Endothelial cell of umbilical vein (primary cell): Measurements from ENCODE around the gene RGS4. TPM values are rescaled to one million over a fixed set of nuclear protein-coding genes. Genes with fewer than 3 reads are reported as not detected.

Source experiments
- BruUV-seq: library from RNA; stranded (reverse); fragments of 400-500 nt; replicated peaks from 2 replicates; lab custom pipeline; 2021; lab: Mats Ljungman, UMichigan
- CTCF ChIA-PET: fragments of 300-600, 350-600 bp; sonication (Branson Sonifier 250); formaldehyde crosslinking; loops from one replicate; lab custom pipeline; 2021; ENCODE audit warnings: antibody characterized with exemption, inconsistent platforms; lab: Charles Lee
- POLR2A ChIA-PET: fragments of 300-600, 350-600 bp; sonication (Branson Sonifier 250); formaldehyde crosslinking; loops from one replicate; lab custom pipeline; 2021; ENCODE audit warnings: antibody characterized with exemption, inconsistent platforms; lab: Charles Lee
- DNase-seq: peaks from one replicate; pipeline ENCODE4 v3.0.0-alpha.2; 2011; ENCODE audit warnings: low read depth, low spot score
- FAIRE-seq: peaks from 2 replicates; lab custom pipeline; 2011; peaks lifted over from hg19 to GRCh38; lab: Jason Lieb, UNC
- H2AFZ ChIP-seq: 2 replicates; pipeline ENCODE4 v1.6.0; 2012; ENCODE audit warnings: low read depth, low read length, control low read depth, inconsistent platforms
- H3K27ac ChIP-seq: 2 replicates; pipeline ENCODE4 v1.5.1; 2011; ENCODE audit warnings: low read depth, mild to moderate bottlenecking, control low read depth, low read length, moderate library complexity; ENCODE audit not compliant: insufficient read depth
- H3K27me3 ChIP-seq, 2 experiments: 2 replicates each; pipeline versions ENCODE4 v1.6.0 to v1.6.1; 2011; ENCODE audit warnings: low read length in 2 of 2, mixed read lengths in 1 of 2; ENCODE audit not compliant: control insufficient read depth in 2 of 2, insufficient read depth in 2 of 2
- H3K36me3 ChIP-seq, 2 experiments: 2 replicates in 1 of 2; 3 replicates in 1 of 2; pipeline ENCODE4 v1.5.1; 2011; ENCODE audit warnings: low read length in 2 of 2, mild to moderate bottlenecking in 1 of 2, moderate library complexity in 1 of 2; ENCODE audit not compliant: control insufficient read depth in 2 of 2, insufficient read depth in 2 of 2; ENCODE audit errors: extremely low read depth in 1 of 2
- H3K4me1 ChIP-seq: 3 replicates; pipeline ENCODE4 v1.5.1; 2011; ENCODE audit warnings: mild to moderate bottlenecking, low read length; ENCODE audit not compliant: control insufficient read depth, insufficient read depth; ENCODE audit errors: extremely low read depth
- H3K4me2 ChIP-seq: 2 replicates; pipeline ENCODE4 v1.6.1; 2011; ENCODE audit warnings: low read length, control low read depth, mixed read lengths; ENCODE audit not compliant: insufficient read depth
- H3K4me3 ChIP-seq, 3 experiments: fragments of 200-600 bp in 1 of 3; sonication (generic), shearing (Covaris generic) in 1 of 3; replicated peaks in 1 of 3; 2 replicates each; pipeline ENCODE4 v1.5.1; 2011 to 2016; ENCODE audit warnings: control low read depth in 3 of 3, low read length in 3 of 3, mild to moderate bottlenecking in 2 of 3, inconsistent platforms in 1 of 3, low read depth in 1 of 3, moderate library complexity in 1 of 3; ENCODE audit not compliant: insufficient read depth in 1 of 3
- H3K79me2 ChIP-seq: 2 replicates; pipeline ENCODE4 v1.6.0; 2012; ENCODE audit warnings: low read length, inconsistent platforms; ENCODE audit not compliant: control insufficient read depth, insufficient read depth
- H3K9ac ChIP-seq: replicated peaks from 2 replicates; pipeline ENCODE3; 2011; ENCODE audit warnings: low read length, control low read depth; ENCODE audit not compliant: insufficient read depth; ENCODE audit errors: extremely low read depth
- H3K9me1 ChIP-seq: replicated peaks from 3 replicates; pipeline ENCODE4 v1.6.0; 2011; ENCODE audit warnings: mild to moderate bottlenecking, low read length; ENCODE audit not compliant: control insufficient read depth, insufficient read depth; ENCODE audit errors: extremely low read depth
- H3K9me3 ChIP-seq: replicated peaks from 2 replicates; pipeline ENCODE4 v1.5.1; 2012; ENCODE audit warnings: low read length, inconsistent platforms; ENCODE audit not compliant: control insufficient read depth, insufficient read depth
- H4K20me1 ChIP-seq: replicated peaks from 2 replicates; pipeline ENCODE3; 2011; ENCODE audit warnings: mild to moderate bottlenecking, low read length; ENCODE audit not compliant: control insufficient read depth, insufficient read depth; ENCODE audit errors: extremely low read depth
- CTCF ChIP-seq, 2 donors: IDR thresholded peaks; 1 replicate in 1 of 2; 2 replicates in 1 of 2; pipeline ENCODE4 v1.5.1; 2011; ENCODE audit warnings: low read length in 2 of 2, mild to moderate bottlenecking in 2 of 2, moderate library complexity in 2 of 2, control low read depth in 1 of 2, inconsistent platforms in 1 of 2, low read depth in 1 of 2; ENCODE audit not compliant: insufficient read depth in 1 of 2; ENCODE audit errors: extremely low read depth in 1 of 2
- FOS ChIP-seq: IDR thresholded peaks from 2 replicates; pipeline ENCODE4 v1.6.1; 2011; ENCODE audit warnings: mild to moderate bottlenecking, low read length, moderate library complexity, borderline replicate concordance; ENCODE audit not compliant: insufficient read depth
- GATA2 ChIP-seq: IDR thresholded peaks from 2 replicates; pipeline ENCODE4 v1.7.0; 2011; ENCODE audit warnings: low read depth, mild to moderate bottlenecking, moderate library complexity, mixed read lengths, low read length; ENCODE audit not compliant: insufficient read length, insufficient read depth
- JUN ChIP-seq: IDR thresholded peaks from 2 replicates; pipeline ENCODE4 v1.6.1; 2011; ENCODE audit warnings: borderline replicate concordance, low read depth; ENCODE audit not compliant: insufficient read length, insufficient read depth
- MYC ChIP-seq: IDR thresholded peaks from one replicate; pipeline ENCODE4 v1.6.1; 2011; ENCODE audit warnings: mild to moderate bottlenecking, low read depth, low read length
- POLR2AphosphoS5 ChIP-seq: IDR thresholded peaks from 2 replicates; pipeline ENCODE4 v1.6.1; 2012; ENCODE audit warnings: low read depth, mild to moderate bottlenecking, control low read depth, low read length, moderate library complexity; ENCODE audit not compliant: insufficient read depth
- dilution Hi-C: fragments of 300-500 bp; cut with MboI; formaldehyde crosslinking; loops from one replicate; pipeline ENCODE4 v1.15.0; 2019; ENCODE audit warnings: low sequenced_read_pairs; ENCODE audit not compliant: extremely low pct_ligation_motif_present
- intact Hi-C: fragments of 100-400 bp; cut with micrococcal nuclease; formaldehyde crosslinking; loops from one replicate; pipeline ENCODE4 v1.10.0; 2022
- polyA plus RNA-seq, 4 experiments: library from polyadenylated mRNA; depleted of rRNA in 3 of 4; stranded (reverse) in 3 of 4; unstranded in 1 of 4; fragments of >200 nt; gene quantifications; 2 replicates each; pipeline versions ENCODE4 v1.2.1 to v1.2.3, GENCODE V29; 2011 to 2012; ENCODE audit warnings: missing spikeins in 1 of 4
- total RNA-seq: library from RNA; stranded (reverse); gene quantifications from 2 replicates; pipeline ENCODE4 v1.2.3, GENCODE V29; 2021

Gene RGS4
- total and polyA plus RNA-seq, 2 donors (not counting 3 experiments of a cell fraction or from before 2014, with no cell fraction given) = 14.6 to 59.3 TPM

- Histone ChIP-seq H2AFZ (no peak overlapping the region), H3K4me1 (peaks cover 15% of the 10 kb centered on the region), H3K9me1 (no peaks in the 10 kb centered on the region), H3K9me3 (no peaks in the 10 kb centered on the region), H3K9ac (no peak overlapping the region), H3K36me3 (peaks cover 0 to 9% of the 10 kb centered on the region in 2 experiments), H3K4me2 (no peak overlapping the region), H3K27me3 (no peaks in the 10 kb centered on the region), H3K27ac (no peak overlapping the region), H3K4me3 (no peak overlapping the region), H3K79me2 (no peaks in the 10 kb centered on the region), H4K20me1 (no peaks in the 10 kb centered on the region)
- DNase-seq = no peak
- dilution Hi-C loops (no loop called here), intact Hi-C loops (no loop called here)
- TF ChIP-seq CTCF (IDR thresholded peaks at IDR 0.05; ENCODE audit: extremely low read depth in 1 of 2, insufficient read depth in 1 of 2, low read depth in 1 of 2, low read length in 2 of 2) (no peak), JUN (no peak), MYC (no peak), FOS (no peak), POLR2AphosphoS5 (no peak), GATA2 (no peak)
- ChIA-PET CTCF (interaction anchor here (1.1 to 1.4 kb wide), 2 partner anchors 99 to 239 kb away, joined by 3 read pairs; no protein-coding TSS in a partner anchor), POLR2A (no interaction called here)
- no peak for FAIRE-seq
- BruUV-seq = no TSS peak
These were observed 7.3 kb downstream of the RGS4 start for GRCh38 chr1:163076446-163076845.
